GM23338 (cell line): ENCODE results near the gene ARL15. TPM values are rescaled to one million over a fixed set of nuclear protein-coding genes. Genes with fewer than 3 reads are reported as not detected.

Experiments used
- ATAC-seq: fragments of 200-7000 bp; cut with Tn5 transposase; 3 replicates; pipeline ENCODE4 v1.9.1; 2020
- DNase-seq: peaks from one replicate; pipeline ENCODE4 v3.0.0-alpha.2; 2015; ENCODE audit warnings: low spot score
- H2AFZ ChIP-seq: fragments of 200-600 bp; sonication (generic); 2 replicates; pipeline ENCODE4 v1.8.0; 2016; ENCODE audit warnings: antibody characterized with exemption, mild to moderate bottlenecking, moderate library complexity
- H3F3A ChIP-seq: fragments of 200-600 bp; sonication (generic); replicated peaks from 2 replicates; pipeline ENCODE4 v1.8.0; 2017; ENCODE audit warnings: antibody characterized with exemption, mixed run types, low read depth
- H3K27ac ChIP-seq: fragments of 200-600 bp; sonication (generic); 2 replicates; pipeline ENCODE4 v1.6.1; 2016; ENCODE audit warnings: low read depth
- H3K27me3 ChIP-seq: fragments of 200-600 bp; sonication (generic); 2 replicates; pipeline ENCODE4 v1.8.0; 2016; ENCODE audit warnings: mild to moderate bottlenecking, mixed run types, moderate library complexity; ENCODE audit not compliant: insufficient read depth
- H3K36me3 ChIP-seq: fragments of 200-600 bp; sonication (generic); 2 replicates; pipeline ENCODE4 v1.8.0; 2016; ENCODE audit warnings: mild to moderate bottlenecking; ENCODE audit not compliant: insufficient read depth
- H3K4me1 ChIP-seq: fragments of 200-600 bp; sonication (generic); 2 replicates; pipeline ENCODE4 v1.8.0; 2016; ENCODE audit warnings: mild to moderate bottlenecking, moderate library complexity; ENCODE audit not compliant: insufficient read depth
- H3K4me2 ChIP-seq: fragments of 200-600 bp; sonication (generic); 2 replicates; pipeline ENCODE4 v1.7.1; 2017; ENCODE audit warnings: mixed run types
- H3K4me3 ChIP-seq: fragments of 200-600 bp; sonication (generic); 2 replicates; pipeline ENCODE4 v1.6.1; 2016; ENCODE audit warnings: mixed run types
- H3K79me2 ChIP-seq: fragments of 200-600 bp; sonication (generic); replicated peaks from 2 replicates; pipeline ENCODE4 v1.8.0; 2017; ENCODE audit warnings: mild to moderate bottlenecking; ENCODE audit not compliant: insufficient read depth
- H3K9me2 ChIP-seq: fragments of 200-600 bp; sonication (generic); 2 replicates; pipeline ENCODE4 v1.8.0; 2017; ENCODE audit not compliant: insufficient read depth
- H4K20me1 ChIP-seq: fragments of 200-600 bp; sonication (generic); replicated peaks from 2 replicates; pipeline ENCODE4 v1.8.0; 2017; ENCODE audit warnings: mild to moderate bottlenecking; ENCODE audit not compliant: insufficient read depth
- H3K27ac Mint-ChIP-seq: 2 replicates; pipeline ENCODE4 v1.8.0; 2020; ENCODE audit warnings: inconsistent platforms, mild to moderate bottlenecking, moderate library complexity, mixed read lengths
- H3K27me3 Mint-ChIP-seq: 3 replicates; pipeline ENCODE4 v1.8.0; 2022; ENCODE audit warnings: low read depth, mild to moderate bottlenecking, moderate library complexity, mixed read lengths, inconsistent platforms; ENCODE audit not compliant: insufficient read depth, poor library complexity
- H3K36me3 Mint-ChIP-seq: 3 replicates; pipeline ENCODE4 v1.8.0; 2021; ENCODE audit warnings: low read depth, mild to moderate bottlenecking, inconsistent platforms, moderate library complexity, mixed read lengths
- H3K4me1 Mint-ChIP-seq: 3 replicates; pipeline ENCODE4 v1.8.0; 2020; ENCODE audit warnings: mild to moderate bottlenecking, inconsistent platforms, mixed read lengths
- H3K4me3 Mint-ChIP-seq: 3 replicates; pipeline ENCODE4 v1.8.0; 2021; ENCODE audit warnings: moderate library complexity, mild to moderate bottlenecking, inconsistent platforms, mixed read lengths
- H3K9me3 Mint-ChIP-seq: 3 replicates; pipeline ENCODE4 v1.8.0; 2020; ENCODE audit warnings: moderate library complexity, mild to moderate bottlenecking, inconsistent platforms, mixed read lengths
- CREB1 ChIP-seq: fragments of 250-450 bp; sonication (Bioruptor Pico); IDR thresholded peaks from 2 replicates; pipeline ENCODE4 v1.5.0; 2020; ENCODE audit warnings: low read depth, mild to moderate bottlenecking, moderate library complexity
- EZH2 ChIP-seq: fragments of 200-600 bp; sonication (generic); IDR thresholded peaks from one replicate; pipeline ENCODE4 v1.8.0; 2017; ENCODE audit warnings: antibody characterized with exemption, mild to moderate bottlenecking, low read depth; ENCODE audit not compliant: unreplicated experiment
- JUNB ChIP-seq: IDR thresholded peaks from one replicate; pipeline ENCODE4 v1.6.1; 2016; ENCODE audit warnings: antibody characterized with exemption; ENCODE audit not compliant: unreplicated experiment
- NANOG ChIP-seq: IDR thresholded peaks from 2 replicates; pipeline ENCODE4 v1.6.1; 2016; ENCODE audit warnings: antibody characterized with exemption, borderline replicate concordance
- POLR2AphosphoS5 ChIP-seq: IDR thresholded peaks from 2 replicates; pipeline ENCODE4 v1.6.1; 2016; ENCODE audit warnings: antibody characterized with exemption, low read depth
- REST ChIP-seq: IDR thresholded peaks from one replicate; pipeline ENCODE4 v1.6.1; 2018; ENCODE audit warnings: antibody characterized with exemption; ENCODE audit not compliant: unreplicated experiment
- polyA plus RNA-seq: library from polyadenylated mRNA; unstranded; fragments of >200 nt; fragmentation: Nextera tagmentation; extraction: Ambion mirVana; gene quantifications from 2 replicates; pipeline ENCODE4 v1.2.1, GENCODE V29; 2016
- total RNA-seq: library from RNA; depleted of rRNA; stranded (reverse); fragments of >200 nt; shearing (Covaris generic); gene quantifications from 2 replicates; pipeline ENCODE4 v1.2.3, GENCODE V29; 2014
- TF ChIP-seq, protein P1 (sequence below), 2 experiments: fragments of 200-600 bp in 1 of 2; sonication (generic) in 1 of 2; conservative IDR thresholded peaks; 2 replicates each; pipeline versions ENCODE4 v1.5.1 to v1.6.1; 2016 to 2017; ENCODE audit warnings: antibody characterized with exemption in 2 of 2, low read depth in 2 of 2, mild to moderate bottlenecking in 2 of 2, moderate library complexity in 1 of 2
- TF ChIP-seq, protein P2 (sequence below): fragments of 250-450 bp; sonication (Bioruptor Pico); IDR thresholded peaks from 2 replicates; pipeline ENCODE4 v1.5.0; 2020; ENCODE audit warnings: mild to moderate bottlenecking, moderate library complexity

Gene ARL15
- total and polyA plus RNA-seq, 2 experiments from 2014 or later: 13.0 to 54.0 TPM

GRCh38 chr5:54148067-54148845 is 162.1 kb downstream of the ARL15 start (continued):
- no peak for TF ChIP-seq REST
- TF ChIP-seq, protein P1, sequence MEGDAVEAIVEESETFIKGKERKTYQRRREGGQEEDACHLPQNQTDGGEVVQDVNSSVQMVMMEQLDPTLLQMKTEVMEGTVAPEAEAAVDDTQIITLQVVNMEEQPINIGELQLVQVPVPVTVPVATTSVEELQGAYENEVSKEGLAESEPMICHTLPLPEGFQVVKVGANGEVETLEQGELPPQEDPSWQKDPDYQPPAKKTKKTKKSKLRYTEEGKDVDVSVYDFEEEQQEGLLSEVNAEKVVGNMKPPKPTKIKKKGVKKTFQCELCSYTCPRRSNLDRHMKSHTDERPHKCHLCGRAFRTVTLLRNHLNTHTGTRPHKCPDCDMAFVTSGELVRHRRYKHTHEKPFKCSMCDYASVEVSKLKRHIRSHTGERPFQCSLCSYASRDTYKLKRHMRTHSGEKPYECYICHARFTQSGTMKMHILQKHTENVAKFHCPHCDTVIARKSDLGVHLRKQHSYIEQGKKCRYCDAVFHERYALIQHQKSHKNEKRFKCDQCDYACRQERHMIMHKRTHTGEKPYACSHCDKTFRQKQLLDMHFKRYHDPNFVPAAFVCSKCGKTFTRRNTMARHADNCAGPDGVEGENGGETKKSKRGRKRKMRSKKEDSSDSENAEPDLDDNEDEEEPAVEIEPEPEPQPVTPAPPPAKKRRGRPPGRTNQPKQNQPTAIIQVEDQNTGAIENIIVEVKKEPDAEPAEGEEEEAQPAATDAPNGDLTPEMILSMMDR (conservative IDR thresholded peaks at IDR 0.05; ENCODE audit: low read depth in 2 of 2): no peak

DNA sequence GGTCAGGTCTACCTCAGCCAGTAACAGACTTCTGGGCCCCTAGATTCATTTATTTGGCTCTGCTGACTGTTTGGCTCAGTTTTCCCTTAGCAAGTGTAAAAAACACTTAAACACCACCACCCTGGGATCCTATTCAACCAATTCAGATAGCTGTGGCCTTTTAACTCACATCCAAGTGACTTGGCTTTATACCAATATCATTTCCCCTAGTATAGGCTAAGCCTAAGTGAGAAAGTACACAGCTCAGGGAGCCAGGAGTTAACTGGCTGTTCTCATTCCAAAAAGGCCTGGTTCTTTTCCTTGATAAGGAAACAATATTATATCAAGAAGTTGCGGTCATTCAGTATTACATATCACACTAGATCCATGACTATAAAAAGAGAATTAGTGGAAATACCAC is 163.5 kb downstream of the ARL15 start:
- H4K20me1 ChIP-seq: no peaks in the 10 kb centered on the region; the same call in 1 of the 2 replicates
- no peaks in the 10 kb centered on the region for H3K9me2 ChIP-seq
- H3K27me3 ChIP-seq: no peaks in the 10 kb centered on the region
- H3K4me1 ChIP-seq: peaks cover 10% of the 10 kb centered on the region; the same call in 1 of the 2 replicates
- H3K36me3 ChIP-seq: no peaks in the 10 kb centered on the region
- Mint-ChIP-seq H3K4me3 (no peak overlapping the region), H3K36me3 (no peaks in the 10 kb centered on the region), H3K27me3 (no peaks in the 10 kb centered on the region), H3K4me1 (peaks cover 13% of the 10 kb centered on the region), H3K9me3 (no peaks in the 10 kb centered on the region), H3K27ac (no peak overlapping the region)
- ATAC-seq (no peak), DNase-seq (no peak)
- H2AFZ ChIP-seq: no peak overlapping the region
- H3F3A ChIP-seq: no peaks in the 10 kb centered on the region
- no peak overlapping the region for H3K27ac ChIP-seq
- H3K79me2 ChIP-seq: no peaks in the 10 kb centered on the region
- no peak overlapping the region for H3K4me3 ChIP-seq
- no peak overlapping the region for H3K4me2 ChIP-seq
- TF ChIP-seq, protein P2, sequence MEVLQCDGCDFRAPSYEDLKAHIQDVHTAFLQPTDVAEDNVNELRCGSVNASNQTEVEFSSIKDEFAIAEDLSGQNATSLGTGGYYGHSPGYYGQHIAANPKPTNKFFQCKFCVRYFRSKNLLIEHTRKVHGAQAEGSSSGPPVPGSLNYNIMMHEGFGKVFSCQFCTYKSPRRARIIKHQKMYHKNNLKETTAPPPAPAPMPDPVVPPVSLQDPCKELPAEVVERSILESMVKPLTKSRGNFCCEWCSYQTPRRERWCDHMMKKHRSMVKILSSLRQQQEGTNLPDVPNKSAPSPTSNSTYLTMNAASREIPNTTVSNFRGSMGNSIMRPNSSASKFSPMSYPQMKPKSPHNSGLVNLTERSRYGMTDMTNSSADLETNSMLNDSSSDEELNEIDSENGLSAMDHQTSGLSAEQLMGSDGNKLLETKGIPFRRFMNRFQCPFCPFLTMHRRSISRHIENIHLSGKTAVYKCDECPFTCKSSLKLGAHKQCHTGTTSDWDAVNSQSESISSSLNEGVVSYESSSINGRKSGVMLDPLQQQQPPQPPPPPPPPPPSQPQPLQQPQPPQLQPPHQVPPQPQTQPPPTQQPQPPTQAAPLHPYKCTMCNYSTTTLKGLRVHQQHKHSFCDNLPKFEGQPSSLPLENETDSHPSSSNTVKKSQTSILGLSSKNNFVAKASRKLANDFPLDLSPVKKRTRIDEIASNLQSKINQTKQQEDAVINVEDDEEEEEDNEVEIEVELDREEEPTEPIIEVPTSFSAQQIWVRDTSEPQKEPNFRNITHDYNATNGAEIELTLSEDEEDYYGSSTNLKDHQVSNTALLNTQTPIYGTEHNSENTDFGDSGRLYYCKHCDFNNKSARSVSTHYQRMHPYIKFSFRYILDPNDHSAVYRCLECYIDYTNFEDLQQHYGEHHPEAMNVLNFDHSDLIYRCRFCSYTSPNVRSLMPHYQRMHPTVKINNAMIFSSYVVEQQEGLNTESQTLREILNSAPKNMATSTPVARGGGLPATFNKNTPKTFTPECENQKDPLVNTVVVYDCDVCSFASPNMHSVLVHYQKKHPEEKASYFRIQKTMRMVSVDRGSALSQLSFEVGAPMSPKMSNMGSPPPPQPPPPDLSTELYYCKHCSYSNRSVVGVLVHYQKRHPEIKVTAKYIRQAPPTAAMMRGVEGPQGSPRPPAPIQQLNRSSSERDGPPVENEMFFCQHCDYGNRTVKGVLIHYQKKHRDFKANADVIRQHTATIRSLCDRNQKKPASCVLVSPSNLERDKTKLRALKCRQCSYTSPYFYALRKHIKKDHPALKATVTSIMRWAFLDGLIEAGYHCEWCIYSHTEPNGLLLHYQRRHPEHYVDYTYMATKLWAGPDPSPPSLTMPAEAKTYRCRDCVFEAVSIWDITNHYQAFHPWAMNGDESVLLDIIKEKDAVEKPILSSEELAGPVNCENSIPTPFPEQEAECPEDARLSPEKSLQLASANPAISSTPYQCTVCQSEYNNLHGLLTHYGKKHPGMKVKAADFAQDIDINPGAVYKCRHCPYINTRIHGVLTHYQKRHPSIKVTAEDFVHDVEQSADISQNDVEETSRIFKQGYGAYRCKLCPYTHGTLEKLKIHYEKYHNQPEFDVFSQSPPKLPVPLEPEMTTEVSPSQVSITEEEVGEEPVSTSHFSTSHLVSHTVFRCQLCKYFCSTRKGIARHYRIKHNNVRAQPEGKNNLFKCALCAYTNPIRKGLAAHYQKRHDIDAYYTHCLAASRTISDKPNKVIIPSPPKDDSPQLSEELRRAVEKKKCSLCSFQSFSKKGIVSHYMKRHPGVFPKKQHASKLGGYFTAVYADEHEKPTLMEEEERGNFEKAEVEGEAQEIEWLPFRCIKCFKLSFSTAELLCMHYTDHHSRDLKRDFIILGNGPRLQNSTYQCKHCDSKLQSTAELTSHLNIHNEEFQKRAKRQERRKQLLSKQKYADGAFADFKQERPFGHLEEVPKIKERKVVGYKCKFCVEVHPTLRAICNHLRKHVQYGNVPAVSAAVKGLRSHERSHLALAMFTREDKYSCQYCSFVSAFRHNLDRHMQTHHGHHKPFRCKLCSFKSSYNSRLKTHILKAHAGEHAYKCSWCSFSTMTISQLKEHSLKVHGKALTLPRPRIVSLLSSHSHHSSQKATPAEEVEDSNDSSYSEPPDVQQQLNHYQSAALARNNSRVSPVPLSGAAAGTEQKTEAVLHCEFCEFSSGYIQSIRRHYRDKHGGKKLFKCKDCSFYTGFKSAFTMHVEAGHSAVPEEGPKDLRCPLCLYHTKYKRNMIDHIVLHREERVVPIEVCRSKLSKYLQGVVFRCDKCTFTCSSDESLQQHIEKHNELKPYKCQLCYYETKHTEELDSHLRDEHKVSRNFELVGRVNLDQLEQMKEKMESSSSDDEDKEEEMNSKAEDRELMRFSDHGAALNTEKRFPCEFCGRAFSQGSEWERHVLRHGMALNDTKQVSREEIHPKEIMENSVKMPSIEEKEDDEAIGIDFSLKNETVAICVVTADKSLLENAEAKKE (CRISPR knock-in tag): no peak
- TF ChIP-seq REST (no peak), EZH2 (no peak), JUNB (no peak), NANOG (no peak), POLR2AphosphoS5 (no peak), CREB1 (CRISPR knock-in tag) (no peak)
